ENCODE measurements around the gene ITGB7. TPM values are rescaled to one million over a fixed set of nuclear protein-coding genes. Genes with fewer than 3 reads are reported as not detected.

Gene ITGB7
- total and polyA plus RNA-seq, 10 donors, result 23.9 to 75.5 (median 55.8) TPM

DNA sequence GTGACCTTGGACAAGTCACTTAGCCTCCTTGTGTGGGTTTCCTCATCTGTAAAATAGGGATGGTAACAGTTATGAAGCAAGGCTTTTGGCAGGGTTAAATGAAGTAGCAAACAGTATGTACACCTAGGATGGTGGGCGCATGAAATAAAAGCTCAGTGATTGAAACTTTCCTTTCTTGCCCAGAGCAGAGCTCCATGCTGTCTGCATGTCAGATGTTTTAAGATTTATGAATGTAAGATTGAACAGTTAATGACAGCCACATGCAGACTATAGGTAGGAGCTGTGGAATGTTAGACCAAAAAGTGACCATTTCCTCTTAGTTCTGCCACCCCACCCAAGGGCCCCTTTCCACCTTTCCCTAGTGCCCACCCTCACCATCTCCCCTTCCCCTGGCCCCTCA, 12.1 kb downstream of the ITGB7 start:
- intact Hi-C loops (cut with DNase I; ENCODE audit: low total_unique reads), result loop anchor here (5.0 kb wide), 1 partner anchor 38 kb away; no protein-coding TSS in a partner anchor
- no peak overlapping the region for H3K4me3 ChIP-seq
- H3K36me3 ChIP-seq, result peaks cover 0 to 82% (median 36%) of the 10 kb centered on the region in 6 donors
- no peak for DNase-seq
- no peak overlapping the region for H3K27ac ChIP-seq
- peaks cover 18 to 60% (median 43%) of the 10 kb centered on the region in 6 donors for H3K4me1 ChIP-seq
- no peaks in the 10 kb centered on the region for H3K27me3 ChIP-seq (replicated peaks in 1 of 7)
- TF ChIP-seq, protein P1, sequence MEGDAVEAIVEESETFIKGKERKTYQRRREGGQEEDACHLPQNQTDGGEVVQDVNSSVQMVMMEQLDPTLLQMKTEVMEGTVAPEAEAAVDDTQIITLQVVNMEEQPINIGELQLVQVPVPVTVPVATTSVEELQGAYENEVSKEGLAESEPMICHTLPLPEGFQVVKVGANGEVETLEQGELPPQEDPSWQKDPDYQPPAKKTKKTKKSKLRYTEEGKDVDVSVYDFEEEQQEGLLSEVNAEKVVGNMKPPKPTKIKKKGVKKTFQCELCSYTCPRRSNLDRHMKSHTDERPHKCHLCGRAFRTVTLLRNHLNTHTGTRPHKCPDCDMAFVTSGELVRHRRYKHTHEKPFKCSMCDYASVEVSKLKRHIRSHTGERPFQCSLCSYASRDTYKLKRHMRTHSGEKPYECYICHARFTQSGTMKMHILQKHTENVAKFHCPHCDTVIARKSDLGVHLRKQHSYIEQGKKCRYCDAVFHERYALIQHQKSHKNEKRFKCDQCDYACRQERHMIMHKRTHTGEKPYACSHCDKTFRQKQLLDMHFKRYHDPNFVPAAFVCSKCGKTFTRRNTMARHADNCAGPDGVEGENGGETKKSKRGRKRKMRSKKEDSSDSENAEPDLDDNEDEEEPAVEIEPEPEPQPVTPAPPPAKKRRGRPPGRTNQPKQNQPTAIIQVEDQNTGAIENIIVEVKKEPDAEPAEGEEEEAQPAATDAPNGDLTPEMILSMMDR (IDR thresholded peaks at IDR 0.05 in 8 of 11, conservative IDR thresholded peaks at IDR 0.05 in 3 of 11), result no peak
- TF ChIP-seq POLR2A (IDR thresholded peaks at IDR 0.05) (no peak), POLR2AphosphoS5 (IDR thresholded peaks at IDR 0.05) (no peak)
- 88 to 96% (median 89%) methylated on average over 1 of the region's 1 CpG for WGBS, 5 donors
- H3K9me3 ChIP-seq, result no peaks in the 10 kb centered on the region

DNA sequence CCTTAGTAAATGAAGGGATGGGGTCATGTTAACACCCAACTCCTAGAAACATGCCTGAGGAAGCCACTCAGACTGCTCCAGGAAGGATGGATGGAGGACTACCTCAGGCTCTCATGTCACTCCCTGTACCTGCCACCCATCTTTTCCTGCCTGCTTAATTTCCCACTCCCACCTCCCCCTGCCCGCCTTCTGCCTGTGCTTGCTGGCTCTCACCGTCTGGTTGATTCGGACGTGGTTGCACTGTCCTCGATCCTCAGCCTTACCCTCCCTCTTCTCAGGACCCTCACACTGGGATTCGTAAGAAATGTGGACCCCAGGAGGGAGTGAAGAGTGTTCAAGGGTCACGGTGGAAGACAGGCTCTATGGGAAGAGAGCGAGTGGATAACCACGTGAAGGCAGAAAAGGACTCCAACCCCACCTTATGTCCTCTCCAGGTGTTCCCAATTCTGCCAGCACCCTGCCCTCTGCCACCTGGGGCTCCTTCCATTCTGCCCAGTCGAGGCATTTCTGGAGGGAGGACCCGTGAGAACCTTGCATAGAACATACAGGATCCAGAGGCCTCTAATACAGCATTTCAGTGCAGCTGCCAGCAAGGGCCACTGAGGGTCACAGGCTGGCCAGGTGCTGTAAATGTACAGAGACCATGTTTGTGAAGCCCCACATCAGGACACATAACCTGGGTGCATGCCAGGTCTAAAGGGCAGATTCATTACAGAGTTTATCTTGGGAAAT, 12.9 kb downstream of the ITGB7 start:
- no peak for DNase-seq
- Histone ChIP-seq H3K27me3 (replicated peaks in 1 of 7) (no peaks in the 10 kb centered on the region), H3K9me3 (no peaks in the 10 kb centered on the region), H3K4me1 (peaks cover 17 to 60% (median 36%) of the 10 kb centered on the region in 6 donors), H3K4me3 (no peak overlapping the region), H3K27ac (no peak overlapping the region), H3K36me3 (peaks cover 0 to 84% (median 36%) of the 10 kb centered on the region in 6 donors)
- TF ChIP-seq POLR2AphosphoS5 (IDR thresholded peaks at IDR 0.05) (peak in 1 of 3 donors; percentile 8), POLR2A (IDR thresholded peaks at IDR 0.05) (no peak)
- WGBS, 5 donors, result 82 to 86% (median 84%) methylated on average over 11 of the region's 11 CpGs
- intact Hi-C loops (cut with DNase I; ENCODE audit: low total_unique reads), result loop anchor here (5.0 kb wide), 1 partner anchor 37 kb away; no protein-coding TSS in a partner anchor

DNA sequence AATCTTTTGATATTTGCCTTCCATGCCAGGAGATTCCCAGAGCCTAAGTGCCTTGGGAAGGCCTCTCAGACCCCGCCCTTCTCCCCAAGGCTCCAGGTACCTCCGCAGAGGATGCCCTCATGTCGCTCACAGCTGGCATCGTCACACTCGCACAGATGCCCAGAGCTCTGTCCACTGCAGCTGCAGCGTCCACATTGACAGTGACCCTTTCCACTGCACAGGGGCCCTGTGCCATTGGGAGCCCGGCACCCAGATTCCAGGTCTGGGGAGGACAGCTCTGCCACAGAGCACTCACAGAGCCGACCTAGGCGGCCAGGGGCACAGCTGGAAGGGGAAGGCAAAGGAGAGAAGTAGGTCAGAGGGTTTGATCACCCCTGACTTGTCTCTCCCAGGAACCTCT, 14.0 kb downstream of the ITGB7 start:
- H3K27me3 ChIP-seq (replicated peaks in 1 of 7), result no peaks in the 10 kb centered on the region
- H3K9me3 ChIP-seq, result no peaks in the 10 kb centered on the region
- whole genome bisulfite sequencing, 5 donors, result 92 to 96% (median 93%) methylated on average over 9 of the region's 9 CpGs
- TF ChIP-seq POLR2A (IDR thresholded peaks at IDR 0.05) (no peak), POLR2AphosphoS5 (IDR thresholded peaks at IDR 0.05) (peak in 1 of 3 donors; percentile 47)
- TF ChIP-seq, protein P1 (IDR thresholded peaks at IDR 0.05 in 8 of 11, conservative IDR thresholded peaks at IDR 0.05 in 3 of 11), result no peak
- H3K36me3 ChIP-seq, result peaks cover 0 to 96% (median 45%) of the 10 kb centered on the region in 6 donors
- H3K4me3 ChIP-seq, result no peak overlapping the region
- H3K4me1 ChIP-seq, result peaks cover 6 to 57% (median 25%) of the 10 kb centered on the region in 6 donors
- no peak for DNase-seq
- no peak overlapping the region for H3K27ac ChIP-seq
- intact Hi-C loops (cut with DNase I; ENCODE audit: low total_unique reads), result loop anchor here (5.0 kb wide), 1 partner anchor 36 kb away; no protein-coding TSS in a partner anchor

DNA sequence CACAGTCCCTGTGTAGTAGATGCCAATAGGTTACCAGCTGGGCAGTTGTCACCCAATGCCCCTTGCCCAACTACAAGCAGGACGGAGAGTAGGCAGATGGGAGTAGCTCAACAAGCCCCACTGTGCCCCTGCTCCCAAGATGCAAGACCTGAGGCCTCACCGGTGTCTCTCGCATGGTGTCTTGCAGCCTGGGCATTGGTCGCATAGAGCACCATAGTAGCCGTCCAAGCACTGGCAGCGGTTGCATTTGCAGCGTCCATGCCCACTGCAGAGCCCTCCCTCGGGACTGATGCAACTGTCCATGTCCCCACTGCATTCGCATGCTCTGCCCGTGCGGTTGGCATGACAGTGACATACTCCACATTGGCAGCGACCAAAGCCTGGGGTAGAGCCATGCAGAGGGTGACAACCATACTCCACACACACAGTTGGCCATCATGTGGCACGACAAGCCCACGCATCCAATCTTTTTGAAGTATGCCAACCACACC, 14.5 kb downstream of the ITGB7 start:
- Histone ChIP-seq H3K9me3 (no peaks in the 10 kb centered on the region), H3K36me3 (peaks cover 0 to 98% (median 50%) of the 10 kb centered on the region in 6 donors), H3K27me3 (replicated peaks in 1 of 7) (no peaks in the 10 kb centered on the region), H3K4me1 (peaks cover 1 to 52% (median 21%) of the 10 kb centered on the region in 6 donors), H3K4me3 (no peak overlapping the region), H3K27ac (no peak overlapping the region)
- 91 to 94% (median 94%) methylated on average over 3 to 14 of the region's 14 CpGs for WGBS, 5 donors
- peak; percentile 44 to 78 (median 59) for TF ChIP-seq POLR2AphosphoS5 (IDR thresholded peaks at IDR 0.05)
- TF ChIP-seq, protein P1 (IDR thresholded peaks at IDR 0.05 in 8 of 11, conservative IDR thresholded peaks at IDR 0.05 in 3 of 11), result no peak
- no peak for DNase-seq
- intact Hi-C loops (cut with DNase I; ENCODE audit: low total_unique reads), result loop anchor here (5.0 kb wide), 1 partner anchor 35 kb away; no protein-coding TSS in a partner anchor
